Measurements from ENCODE around the gene FGGY. TPM values are rescaled to one million over a fixed set of nuclear protein-coding genes. Genes with fewer than 3 reads are reported as not detected.

FGGY gene
- total and polyA plus RNA-seq, 2 donors (not counting 3 experiments of a cell fraction or from before 2014, with no cell fraction given): 5.6 to 6.4 TPM

DNA sequence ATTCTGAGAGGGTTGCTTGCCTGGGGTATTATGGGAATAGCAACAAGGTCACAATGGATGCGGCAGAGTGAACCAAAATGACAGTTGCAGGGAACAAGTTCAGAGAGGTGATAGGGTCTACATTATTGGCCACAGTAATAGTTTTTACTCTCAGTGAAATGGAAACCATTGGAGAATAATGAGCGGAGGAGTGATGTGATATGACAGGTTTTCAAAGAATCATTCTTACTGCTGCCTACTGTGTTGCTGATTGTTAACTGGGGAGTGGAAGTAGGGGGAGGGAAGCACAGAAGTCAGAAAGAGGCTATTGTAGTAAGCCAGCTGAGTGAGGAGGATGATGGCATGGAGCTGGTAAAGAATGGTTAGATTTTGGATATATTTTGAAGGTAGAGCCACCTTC, 322.7 kb downstream of the FGGY start:
- Histone ChIP-seq H3K9me3 (replicated peaks; ENCODE audit: control insufficient read depth, insufficient read depth, low read length) (no peaks in the 10 kb centered on the region), H3K9me1 (replicated peaks; ENCODE audit: control insufficient read depth, extremely low read depth, insufficient read depth, low read length) (no peaks in the 10 kb centered on the region), H3K27ac (ENCODE audit: insufficient read depth, low read depth, low read length) (no peak overlapping the region), H3K4me2 (ENCODE audit: insufficient read depth, low read length) (no peak overlapping the region), H3K4me1 (ENCODE audit: control insufficient read depth, extremely low read depth, insufficient read depth, low read length) (no peaks in the 10 kb centered on the region), H3K36me3 (ENCODE audit: control insufficient read depth in 2 of 2, extremely low read depth in 1 of 2, insufficient read depth in 2 of 2, low read length in 2 of 2) (no peaks in the 10 kb centered on the region), H2AFZ (ENCODE audit: low read depth, low read length) (no peak overlapping the region), H3K4me3 (replicated peaks in 1 of 3; ENCODE audit: insufficient read depth in 1 of 3, low read depth in 1 of 3, low read length in 3 of 3) (no peak overlapping the region), H4K20me1 (replicated peaks; ENCODE audit: control insufficient read depth, extremely low read depth, insufficient read depth, low read length) (no peaks in the 10 kb centered on the region), H3K9ac (replicated peaks; ENCODE audit: extremely low read depth, insufficient read depth, low read length) (no peak overlapping the region), H3K79me2 (ENCODE audit: control insufficient read depth, insufficient read depth, low read length) (no peaks in the 10 kb centered on the region), H3K27me3 (ENCODE audit: control insufficient read depth in 2 of 2, insufficient read depth in 2 of 2, low read length in 2 of 2) (no peaks in the 10 kb centered on the region)
- no peak for DNase-seq (ENCODE audit: low read depth, low spot score)
- no peak for FAIRE-seq
- POLR2A ChIA-PET: no interaction called here
- intact Hi-C loops (cut with micrococcal nuclease) (no loop called here), dilution Hi-C loops (cut with MboI; ENCODE audit: extremely low pct_ligation_motif_present, low sequenced_read_pairs) (no loop called here)
- BruUV-seq (replicated peaks): no TSS peak
- CTCF ChIA-PET: no interaction called here
- TF ChIP-seq JUN (IDR thresholded peaks at IDR 0.05; ENCODE audit: borderline replicate concordance, insufficient read depth, insufficient read length, low read depth) (no peak), POLR2A (IDR thresholded peaks at IDR 0.05; ENCODE audit: low read depth, low read length) (no peak), POLR2AphosphoS5 (IDR thresholded peaks at IDR 0.05; ENCODE audit: insufficient read depth, low read depth, low read length) (no peak), MYC (IDR thresholded peaks at IDR 0.05; ENCODE audit: low read depth, low read length) (no peak), FOS (IDR thresholded peaks at IDR 0.05; ENCODE audit: borderline replicate concordance, insufficient read depth, low read length) (no peak), GATA2 (IDR thresholded peaks at IDR 0.05; ENCODE audit: insufficient read depth, insufficient read length, low read depth, low read length) (no peak), EZH2 (IDR thresholded peaks at IDR 0.05; ENCODE audit: borderline replicate concordance, low read depth, low read length, severe bottlenecking) (no peak)
- TF ChIP-seq, protein P1, sequence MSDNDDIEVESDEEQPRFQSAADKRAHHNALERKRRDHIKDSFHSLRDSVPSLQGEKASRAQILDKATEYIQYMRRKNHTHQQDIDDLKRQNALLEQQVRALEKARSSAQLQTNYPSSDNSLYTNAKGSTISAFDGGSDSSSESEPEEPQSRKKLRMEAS (IDR thresholded peaks at IDR 0.05; ENCODE audit: insufficient read depth, insufficient read length): no peak
- TF ChIP-seq, protein P2, sequence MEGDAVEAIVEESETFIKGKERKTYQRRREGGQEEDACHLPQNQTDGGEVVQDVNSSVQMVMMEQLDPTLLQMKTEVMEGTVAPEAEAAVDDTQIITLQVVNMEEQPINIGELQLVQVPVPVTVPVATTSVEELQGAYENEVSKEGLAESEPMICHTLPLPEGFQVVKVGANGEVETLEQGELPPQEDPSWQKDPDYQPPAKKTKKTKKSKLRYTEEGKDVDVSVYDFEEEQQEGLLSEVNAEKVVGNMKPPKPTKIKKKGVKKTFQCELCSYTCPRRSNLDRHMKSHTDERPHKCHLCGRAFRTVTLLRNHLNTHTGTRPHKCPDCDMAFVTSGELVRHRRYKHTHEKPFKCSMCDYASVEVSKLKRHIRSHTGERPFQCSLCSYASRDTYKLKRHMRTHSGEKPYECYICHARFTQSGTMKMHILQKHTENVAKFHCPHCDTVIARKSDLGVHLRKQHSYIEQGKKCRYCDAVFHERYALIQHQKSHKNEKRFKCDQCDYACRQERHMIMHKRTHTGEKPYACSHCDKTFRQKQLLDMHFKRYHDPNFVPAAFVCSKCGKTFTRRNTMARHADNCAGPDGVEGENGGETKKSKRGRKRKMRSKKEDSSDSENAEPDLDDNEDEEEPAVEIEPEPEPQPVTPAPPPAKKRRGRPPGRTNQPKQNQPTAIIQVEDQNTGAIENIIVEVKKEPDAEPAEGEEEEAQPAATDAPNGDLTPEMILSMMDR (IDR thresholded peaks at IDR 0.05; ENCODE audit: extremely low read depth in 1 of 2, insufficient read depth in 1 of 2, low read depth in 1 of 2, low read length in 2 of 2): no peak

All from endothelial cell of umbilical vein (primary cell).